Measurements from ENCODE around the gene DLX4. TPM values are rescaled to one million over a fixed set of nuclear protein-coding genes. Genes with fewer than 3 reads are reported as not detected.

DLX4 gene
- total RNA-seq, 1 experiment from 2014 or later = 11.2 TPM

DNA sequence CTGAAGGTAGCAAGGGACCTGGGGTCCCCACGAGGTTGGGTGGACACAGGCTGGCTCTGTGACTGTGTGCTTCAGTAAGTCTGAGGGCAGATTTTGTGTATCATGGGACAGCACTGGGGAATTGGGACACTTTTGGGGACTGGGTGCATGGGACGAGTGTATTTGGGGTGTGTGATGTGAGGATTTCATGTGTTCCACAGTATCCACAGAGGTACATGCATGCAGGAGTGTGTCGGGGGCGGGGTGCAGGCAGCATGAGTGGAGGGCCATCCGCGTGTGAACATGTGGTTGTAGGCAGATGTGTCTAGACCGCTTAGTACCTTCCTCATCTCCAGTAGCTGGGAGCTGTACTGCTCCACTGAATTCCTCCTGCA lies 27.1 kb downstream of the DLX4 start:
- ChIA-PET POLR2A (no interaction called here), CTCF (interaction anchor here (0.5 to 3.7 kb wide), 12 partner anchors 13 to 134 kb away, joined by 4 to 55 read pairs (median 9); no protein-coding TSS in a partner anchor)
- TF ChIP-seq POLR2AphosphoS5 (IDR thresholded peaks at IDR 0.05; ENCODE audit: low read depth, low read length) (no peak), SIN3A (IDR thresholded peaks at IDR 0.05; ENCODE audit: borderline replicate concordance, insufficient read depth, low read depth, low read length) (no peak), TCF7L2 (IDR thresholded peaks at IDR 0.05; ENCODE audit: low read depth, low read length) (no peak)
- TF ChIP-seq, protein P1, sequence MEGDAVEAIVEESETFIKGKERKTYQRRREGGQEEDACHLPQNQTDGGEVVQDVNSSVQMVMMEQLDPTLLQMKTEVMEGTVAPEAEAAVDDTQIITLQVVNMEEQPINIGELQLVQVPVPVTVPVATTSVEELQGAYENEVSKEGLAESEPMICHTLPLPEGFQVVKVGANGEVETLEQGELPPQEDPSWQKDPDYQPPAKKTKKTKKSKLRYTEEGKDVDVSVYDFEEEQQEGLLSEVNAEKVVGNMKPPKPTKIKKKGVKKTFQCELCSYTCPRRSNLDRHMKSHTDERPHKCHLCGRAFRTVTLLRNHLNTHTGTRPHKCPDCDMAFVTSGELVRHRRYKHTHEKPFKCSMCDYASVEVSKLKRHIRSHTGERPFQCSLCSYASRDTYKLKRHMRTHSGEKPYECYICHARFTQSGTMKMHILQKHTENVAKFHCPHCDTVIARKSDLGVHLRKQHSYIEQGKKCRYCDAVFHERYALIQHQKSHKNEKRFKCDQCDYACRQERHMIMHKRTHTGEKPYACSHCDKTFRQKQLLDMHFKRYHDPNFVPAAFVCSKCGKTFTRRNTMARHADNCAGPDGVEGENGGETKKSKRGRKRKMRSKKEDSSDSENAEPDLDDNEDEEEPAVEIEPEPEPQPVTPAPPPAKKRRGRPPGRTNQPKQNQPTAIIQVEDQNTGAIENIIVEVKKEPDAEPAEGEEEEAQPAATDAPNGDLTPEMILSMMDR (IDR thresholded peaks at IDR 0.05) = no peak
- TF ChIP-seq, protein P2, sequence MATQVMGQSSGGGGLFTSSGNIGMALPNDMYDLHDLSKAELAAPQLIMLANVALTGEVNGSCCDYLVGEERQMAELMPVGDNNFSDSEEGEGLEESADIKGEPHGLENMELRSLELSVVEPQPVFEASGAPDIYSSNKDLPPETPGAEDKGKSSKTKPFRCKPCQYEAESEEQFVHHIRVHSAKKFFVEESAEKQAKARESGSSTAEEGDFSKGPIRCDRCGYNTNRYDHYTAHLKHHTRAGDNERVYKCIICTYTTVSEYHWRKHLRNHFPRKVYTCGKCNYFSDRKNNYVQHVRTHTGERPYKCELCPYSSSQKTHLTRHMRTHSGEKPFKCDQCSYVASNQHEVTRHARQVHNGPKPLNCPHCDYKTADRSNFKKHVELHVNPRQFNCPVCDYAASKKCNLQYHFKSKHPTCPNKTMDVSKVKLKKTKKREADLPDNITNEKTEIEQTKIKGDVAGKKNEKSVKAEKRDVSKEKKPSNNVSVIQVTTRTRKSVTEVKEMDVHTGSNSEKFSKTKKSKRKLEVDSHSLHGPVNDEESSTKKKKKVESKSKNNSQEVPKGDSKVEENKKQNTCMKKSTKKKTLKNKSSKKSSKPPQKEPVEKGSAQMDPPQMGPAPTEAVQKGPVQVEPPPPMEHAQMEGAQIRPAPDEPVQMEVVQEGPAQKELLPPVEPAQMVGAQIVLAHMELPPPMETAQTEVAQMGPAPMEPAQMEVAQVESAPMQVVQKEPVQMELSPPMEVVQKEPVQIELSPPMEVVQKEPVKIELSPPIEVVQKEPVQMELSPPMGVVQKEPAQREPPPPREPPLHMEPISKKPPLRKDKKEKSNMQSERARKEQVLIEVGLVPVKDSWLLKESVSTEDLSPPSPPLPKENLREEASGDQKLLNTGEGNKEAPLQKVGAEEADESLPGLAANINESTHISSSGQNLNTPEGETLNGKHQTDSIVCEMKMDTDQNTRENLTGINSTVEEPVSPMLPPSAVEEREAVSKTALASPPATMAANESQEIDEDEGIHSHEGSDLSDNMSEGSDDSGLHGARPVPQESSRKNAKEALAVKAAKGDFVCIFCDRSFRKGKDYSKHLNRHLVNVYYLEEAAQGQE (IDR thresholded peaks at IDR 0.05; ENCODE audit: insufficient read depth in 1 of 2, low read depth in 2 of 2, low read length in 1 of 2) = no peak
- peaks cover 25% of the 10 kb centered on the region for H3K4me1 ChIP-seq (ENCODE audit: control insufficient read depth, insufficient read depth, low read length)
- no peaks in the 10 kb centered on the region for H3K27me3 ChIP-seq (ENCODE audit: control insufficient read depth, insufficient read depth, low read length)
- no TSS peak for BruUV-seq (replicated peaks)
- in situ Hi-C loops (cut with HindIII; ENCODE audit: low pct_unique_long_range_greater_than_20kb, low sequenced_read_pairs) = loop anchor here (5.0 kb wide), 1 partner anchor 89 kb away; no protein-coding TSS in a partner anchor
- ATAC-seq = no peak
- intact Hi-C loops (cut with micrococcal nuclease; ENCODE audit: unreplicated experiment) = loop anchor here (1.0 to 10.0 kb wide), 4 partner anchors 43 to 424 kb away; partner anchors contain the start of gene SLC35B1
- DNase-seq (ENCODE audit: low read depth, low spot score) = no peak
- H3K4me3 ChIP-seq (ENCODE audit: low read depth in 2 of 2, low read length in 2 of 2) = no peak overlapping the region
- no peaks in the 10 kb centered on the region for H3K36me3 ChIP-seq (ENCODE audit: control insufficient read depth, insufficient read depth, low read length)
- no peak overlapping the region for H3K27ac ChIP-seq (ENCODE audit: low read length)
- H3K9me3 ChIP-seq (ENCODE audit: control insufficient read depth, insufficient read depth, low read depth, low read length) = no peaks in the 10 kb centered on the region

DNA sequence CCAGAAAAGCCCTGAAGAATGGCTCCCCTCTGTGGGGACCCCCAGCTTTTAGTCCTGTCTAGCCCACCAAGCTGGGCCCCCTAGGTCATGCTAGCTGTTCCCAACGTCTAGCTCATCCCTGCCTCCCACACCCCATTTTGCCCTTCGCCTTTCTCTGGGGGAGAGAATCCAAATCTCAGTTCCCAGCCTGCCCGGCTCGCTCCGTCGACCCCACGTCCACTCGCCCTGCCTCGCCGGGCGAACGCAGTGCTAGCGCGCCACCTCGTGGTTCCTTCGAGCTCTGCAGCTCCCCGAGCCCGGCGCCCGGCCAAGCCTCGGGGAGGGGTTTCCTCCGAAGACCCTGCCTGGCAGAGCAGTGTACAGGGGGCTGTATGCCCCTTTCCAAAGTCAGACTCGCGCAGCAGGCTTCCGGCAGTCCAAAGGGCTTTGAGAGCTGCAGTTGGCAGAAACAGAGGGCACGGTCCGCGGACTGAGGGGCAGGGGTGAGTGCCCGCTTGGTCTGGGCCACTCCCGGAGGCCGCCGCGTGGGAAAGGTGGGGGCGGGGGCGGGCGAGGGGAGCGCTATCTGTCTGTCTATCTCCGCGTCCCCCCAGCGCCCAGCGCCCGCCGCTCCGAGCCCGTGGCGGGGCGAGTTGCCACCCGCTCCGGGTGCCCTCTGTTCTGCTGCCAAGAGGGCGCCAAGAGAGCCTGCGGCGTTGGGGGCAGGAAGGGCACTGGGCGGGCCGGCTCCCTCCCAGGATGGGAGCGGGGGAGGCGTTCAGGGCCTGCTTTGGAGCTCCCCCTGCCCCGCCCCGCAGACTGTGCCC lies 27.7 kb downstream of the DLX4 start:
- in situ Hi-C loops (cut with HindIII; ENCODE audit: low pct_unique_long_range_greater_than_20kb, low sequenced_read_pairs) = loop anchor here (5.0 kb wide), 1 partner anchor 89 kb away; no protein-coding TSS in a partner anchor
- peak; percentile 22 for DNase-seq (ENCODE audit: low read depth, low spot score)
- Histone ChIP-seq H3K27ac (ENCODE audit: low read length) (no peak overlapping the region), H3K4me3 (ENCODE audit: low read depth in 2 of 2, low read length in 2 of 2) (peak overlapping the region; percentile 45 to 59), H3K27me3 (ENCODE audit: control insufficient read depth, insufficient read depth, low read length) (no peaks in the 10 kb centered on the region), H3K36me3 (ENCODE audit: control insufficient read depth, insufficient read depth, low read length) (no peaks in the 10 kb centered on the region), H3K4me1 (ENCODE audit: control insufficient read depth, insufficient read depth, low read length) (peaks cover 25% of the 10 kb centered on the region), H3K9me3 (ENCODE audit: control insufficient read depth, insufficient read depth, low read depth, low read length) (no peaks in the 10 kb centered on the region)
- intact Hi-C loops (cut with micrococcal nuclease; ENCODE audit: unreplicated experiment) = loop anchor here (1.0 to 10.0 kb wide), 4 partner anchors 44 to 424 kb away; partner anchors contain the start of gene SLC35B1
- no TSS peak for BruUV-seq (replicated peaks)
- CTCF ChIA-PET = interaction anchor here (0.5 to 3.7 kb wide), 16 partner anchors 8 to 319 kb away, joined by 3 to 55 read pairs (median 6); no protein-coding TSS in a partner anchor
- peak; percentile 28 for ATAC-seq
- TF ChIP-seq POLR2AphosphoS5 (IDR thresholded peaks at IDR 0.05; ENCODE audit: low read depth, low read length) = no peak
- peak; percentile 62 for TF ChIP-seq TCF7L2 (IDR thresholded peaks at IDR 0.05; ENCODE audit: low read depth, low read length)
- TF ChIP-seq, protein P1 (IDR thresholded peaks at IDR 0.05) = peak; percentile 98
- TF ChIP-seq, protein P2 (IDR thresholded peaks at IDR 0.05; ENCODE audit: insufficient read depth in 1 of 2, low read depth in 2 of 2, low read length in 1 of 2) = peak in 1 of 2 experiments; percentile 56; a peak in 1 of 4 replicates
- TF ChIP-seq SIN3A (IDR thresholded peaks at IDR 0.05; ENCODE audit: borderline replicate concordance, insufficient read depth, low read depth, low read length) = 0 out of 2 replicates have a peak, but pooled peaks have one; percentile 67
- POLR2A ChIA-PET = no interaction called here

Data from Panc1 (cell line).